Liver (tissue), 3 donors: ENCODE measurements around the gene TIMP3.

Experiments used
- EGR1 ChIP-seq, 2 donors: IDR thresholded peaks; 2 replicates each; pipeline ENCODE4 v1.6.1; 2016 to 2018; ENCODE audit warnings: antibody characterized with exemption in 2 of 2, low read depth in 2 of 2
- REST ChIP-seq: IDR thresholded peaks from 2 replicates; pipeline ENCODE4 v1.6.1; 2016; ENCODE audit warnings: antibody characterized with exemption, mild to moderate bottlenecking
- ZBTB33 ChIP-seq: IDR thresholded peaks from 2 replicates; pipeline ENCODE4 v1.6.1; 2016; ENCODE audit warnings: antibody characterized with exemption
- TF ChIP-seq, protein P1 (sequence below): fragments of 150-350 bp; IDR thresholded peaks from 2 replicates; pipeline ENCODE4 v1.5.1; 2017; ENCODE audit warnings: improper control_type of control experiment, low read depth, low read length; ENCODE audit not compliant: missing input control
- donor health status: healthy.
- donor health status: healthy.

GRCh38 chr22:32828150-32828549 is 26.6 kb downstream of the TIMP3 start:
- TF ChIP-seq, protein P1, sequence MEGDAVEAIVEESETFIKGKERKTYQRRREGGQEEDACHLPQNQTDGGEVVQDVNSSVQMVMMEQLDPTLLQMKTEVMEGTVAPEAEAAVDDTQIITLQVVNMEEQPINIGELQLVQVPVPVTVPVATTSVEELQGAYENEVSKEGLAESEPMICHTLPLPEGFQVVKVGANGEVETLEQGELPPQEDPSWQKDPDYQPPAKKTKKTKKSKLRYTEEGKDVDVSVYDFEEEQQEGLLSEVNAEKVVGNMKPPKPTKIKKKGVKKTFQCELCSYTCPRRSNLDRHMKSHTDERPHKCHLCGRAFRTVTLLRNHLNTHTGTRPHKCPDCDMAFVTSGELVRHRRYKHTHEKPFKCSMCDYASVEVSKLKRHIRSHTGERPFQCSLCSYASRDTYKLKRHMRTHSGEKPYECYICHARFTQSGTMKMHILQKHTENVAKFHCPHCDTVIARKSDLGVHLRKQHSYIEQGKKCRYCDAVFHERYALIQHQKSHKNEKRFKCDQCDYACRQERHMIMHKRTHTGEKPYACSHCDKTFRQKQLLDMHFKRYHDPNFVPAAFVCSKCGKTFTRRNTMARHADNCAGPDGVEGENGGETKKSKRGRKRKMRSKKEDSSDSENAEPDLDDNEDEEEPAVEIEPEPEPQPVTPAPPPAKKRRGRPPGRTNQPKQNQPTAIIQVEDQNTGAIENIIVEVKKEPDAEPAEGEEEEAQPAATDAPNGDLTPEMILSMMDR, result no peak
- no peak for TF ChIP-seq ZBTB33
- no peak for TF ChIP-seq REST
- no peak for TF ChIP-seq EGR1 (IDR thresholded peaks at IDR 0.05; ENCODE audit: low read depth in 2 of 2)
